Astrocyte of the cerebellum (primary cell): ENCODE data around the gene ZNF668.

Source experiments
- DNase-seq: peaks from one replicate; pipeline ENCODE4 v3.0.0-alpha.2; 2011; ENCODE audit warnings: low read depth
- H3K4me3 ChIP-seq: 2 replicates; pipeline ENCODE4 v1.5.1; 2011; ENCODE audit warnings: mild to moderate bottlenecking, low read depth, low read length, moderate library complexity
- in situ Hi-C: cut with HindIII; loops from 2 replicates; pipeline ENCODE4 v1.10.0; 2017; ENCODE audit warnings: low sequenced_read_pairs
- TF ChIP-seq, protein P1 (sequence below): IDR thresholded peaks from 2 replicates; pipeline ENCODE4 v1.5.1; 2012; ENCODE audit warnings: low read length, low read depth, moderate library complexity, mild to moderate bottlenecking; ENCODE audit errors: missing control alignments

ZNF668 gene

DNA sequence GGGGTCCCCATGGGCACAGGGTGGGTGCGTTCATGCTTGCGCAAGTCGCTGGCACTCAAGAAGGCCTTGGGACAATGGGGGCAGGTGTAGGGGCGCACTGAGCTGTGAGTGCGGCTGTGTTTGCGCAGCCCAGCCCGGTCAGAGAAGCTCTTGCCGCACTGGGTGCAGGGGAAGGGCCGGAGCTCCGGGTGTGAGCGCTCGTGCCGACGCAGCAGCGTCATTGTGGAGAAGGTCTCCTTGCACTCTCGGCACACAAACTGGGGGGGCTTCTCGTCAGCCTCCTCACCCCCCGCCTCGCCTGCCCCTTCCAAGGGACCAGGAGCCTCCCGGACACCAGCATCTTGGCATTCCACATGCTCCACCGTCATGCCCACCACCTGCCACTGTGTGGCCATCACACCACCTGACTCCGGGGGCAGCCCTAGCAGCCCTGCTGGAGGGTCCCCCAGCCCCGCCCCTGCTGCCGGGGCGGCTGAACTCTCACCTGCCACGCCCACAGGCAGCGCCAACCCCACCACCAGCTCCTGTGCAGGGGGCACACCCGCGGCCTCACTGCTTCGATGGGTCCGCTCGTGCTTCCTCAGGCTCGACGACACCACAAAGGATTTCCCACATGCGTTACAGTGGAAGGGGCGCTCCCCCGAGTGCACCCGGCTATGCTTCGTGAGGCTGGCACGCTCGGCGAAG is 12.8 kb downstream of the ZNF668 start:
- in situ Hi-C loops: loop anchor here (5.0 to 25.0 kb wide), 2 partner anchors 59 to 124 kb away; partner anchors contain the start of gene ORAI3
- no peak overlapping the region for H3K4me3 ChIP-seq
- DNase-seq: no peak
- TF ChIP-seq, protein P1, sequence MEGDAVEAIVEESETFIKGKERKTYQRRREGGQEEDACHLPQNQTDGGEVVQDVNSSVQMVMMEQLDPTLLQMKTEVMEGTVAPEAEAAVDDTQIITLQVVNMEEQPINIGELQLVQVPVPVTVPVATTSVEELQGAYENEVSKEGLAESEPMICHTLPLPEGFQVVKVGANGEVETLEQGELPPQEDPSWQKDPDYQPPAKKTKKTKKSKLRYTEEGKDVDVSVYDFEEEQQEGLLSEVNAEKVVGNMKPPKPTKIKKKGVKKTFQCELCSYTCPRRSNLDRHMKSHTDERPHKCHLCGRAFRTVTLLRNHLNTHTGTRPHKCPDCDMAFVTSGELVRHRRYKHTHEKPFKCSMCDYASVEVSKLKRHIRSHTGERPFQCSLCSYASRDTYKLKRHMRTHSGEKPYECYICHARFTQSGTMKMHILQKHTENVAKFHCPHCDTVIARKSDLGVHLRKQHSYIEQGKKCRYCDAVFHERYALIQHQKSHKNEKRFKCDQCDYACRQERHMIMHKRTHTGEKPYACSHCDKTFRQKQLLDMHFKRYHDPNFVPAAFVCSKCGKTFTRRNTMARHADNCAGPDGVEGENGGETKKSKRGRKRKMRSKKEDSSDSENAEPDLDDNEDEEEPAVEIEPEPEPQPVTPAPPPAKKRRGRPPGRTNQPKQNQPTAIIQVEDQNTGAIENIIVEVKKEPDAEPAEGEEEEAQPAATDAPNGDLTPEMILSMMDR: no peak

DNA sequence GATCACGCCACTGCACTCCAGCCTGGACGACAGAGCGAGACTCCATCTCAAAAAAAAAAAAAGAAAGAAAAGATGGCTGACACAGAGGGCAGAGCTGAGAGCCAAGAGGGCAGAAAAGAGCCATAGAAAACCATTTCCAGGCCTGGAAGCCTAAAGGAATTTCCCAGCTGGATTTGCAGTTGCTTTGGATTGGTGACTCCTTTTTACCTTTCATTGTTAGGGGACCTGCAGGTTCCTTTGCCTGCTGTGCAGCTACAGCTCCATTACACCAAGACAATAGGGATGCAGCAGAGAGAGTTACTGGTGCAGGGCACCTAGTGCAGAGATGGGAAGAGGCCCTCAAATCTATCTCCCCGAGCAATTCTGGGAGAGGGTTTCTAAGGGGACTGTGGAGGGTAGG is 18.4 kb downstream of the ZNF668 start:
- in situ Hi-C loops: loop anchor here (25.0 kb wide), 1 partner anchor 118 kb away; the partner anchor contains the start of gene ORAI3
- TF ChIP-seq, protein P1: no peak
- no peak overlapping the region for H3K4me3 ChIP-seq
- DNase-seq: no peak

DNA sequence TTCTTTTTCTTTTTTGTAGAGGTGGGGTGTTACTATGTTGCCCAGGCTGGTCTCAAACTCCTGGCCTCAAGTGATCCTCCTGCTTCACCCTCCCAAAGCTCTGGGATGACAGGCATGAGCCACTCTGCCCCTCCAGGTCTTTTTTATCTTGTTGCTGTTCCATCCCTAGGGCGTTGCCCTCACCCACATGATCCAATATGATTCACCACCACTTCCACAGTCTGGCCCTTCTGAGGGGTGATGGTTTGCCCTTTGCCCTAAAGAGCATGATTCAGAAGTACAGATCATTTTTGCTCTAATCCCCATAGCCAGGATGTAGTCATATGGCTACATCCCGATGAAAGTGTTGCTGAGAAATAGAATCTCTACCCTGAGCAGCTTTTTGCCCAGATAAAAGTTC is 21.9 kb downstream of the ZNF668 start:
- DNase-seq: peak; percentile 44
- in situ Hi-C loops: loop anchor here (25.0 kb wide), 1 partner anchor 115 kb away; the partner anchor contains the start of gene ORAI3
- H3K4me3 ChIP-seq: no peak overlapping the region
- TF ChIP-seq, protein P1: no peak

DNA sequence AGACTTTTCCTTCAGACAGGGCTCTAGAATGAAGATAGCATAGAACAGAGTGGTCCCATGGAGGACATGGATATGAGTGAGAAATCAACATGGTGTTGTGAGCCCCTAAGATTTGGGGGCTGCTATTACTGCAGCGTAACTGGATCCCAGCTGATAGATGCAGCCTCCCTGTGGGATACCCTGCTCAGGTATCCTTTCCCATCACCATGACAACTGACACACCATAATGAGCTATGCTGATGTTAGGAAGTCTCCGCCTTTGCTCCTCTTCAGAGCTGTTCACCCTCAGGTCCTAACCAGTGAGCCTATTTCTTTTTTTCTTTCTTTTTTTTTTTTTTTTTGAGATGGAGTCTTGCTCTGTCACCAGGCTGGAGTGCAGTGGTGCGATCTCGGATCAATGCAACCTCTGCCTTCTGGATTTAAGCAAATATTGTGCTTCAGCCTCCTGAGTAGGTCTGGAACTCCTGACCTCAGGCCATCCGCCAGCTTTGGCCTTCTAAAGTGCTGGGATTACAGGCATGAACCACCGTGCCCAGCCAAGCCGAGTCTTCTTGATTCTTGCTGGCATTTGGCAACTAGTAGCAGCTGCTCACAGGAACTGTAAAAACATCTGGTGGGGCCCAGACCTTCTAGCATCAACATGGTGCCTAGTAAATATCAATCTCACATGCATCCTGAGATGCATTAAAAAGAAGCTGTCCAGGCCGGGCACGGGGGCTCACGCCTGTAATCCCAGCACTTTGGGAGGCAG is 23.6 kb downstream of the ZNF668 start:
- H3K4me3 ChIP-seq: no peak overlapping the region
- DNase-seq: no peak
- in situ Hi-C loops: loop anchor here (25.0 kb wide), 1 partner anchor 113 kb away; the partner anchor contains the start of gene ORAI3
- TF ChIP-seq, protein P1: no peak

DNA sequence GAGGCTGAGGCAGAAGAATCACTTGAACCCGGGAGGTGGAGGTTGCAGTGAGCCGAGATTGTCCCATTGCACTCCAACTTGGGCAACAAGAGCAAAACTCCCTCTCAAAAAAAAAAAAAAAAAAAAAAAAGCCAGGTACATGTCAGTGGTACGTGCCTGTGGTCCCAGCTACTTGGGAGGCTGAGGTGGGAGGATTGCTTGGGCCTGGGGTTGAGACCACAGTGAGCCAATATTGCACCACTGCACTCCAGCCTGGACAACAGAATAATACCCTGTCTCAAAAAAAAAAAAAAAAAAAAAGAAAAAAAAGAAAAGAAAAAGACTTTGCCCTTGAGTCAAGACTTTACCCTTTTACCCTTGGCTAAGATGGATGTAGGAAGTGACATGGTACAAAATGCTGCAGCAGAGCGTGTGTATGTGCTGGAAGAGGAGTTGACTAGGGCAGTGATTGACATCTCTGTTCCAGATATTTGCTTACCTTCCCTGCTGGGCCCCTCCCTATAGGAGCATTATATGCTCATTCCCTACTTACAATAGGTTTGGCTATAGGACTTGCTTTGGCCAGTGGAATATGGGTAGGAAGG is 30.1 kb downstream of the ZNF668 start:
- TF ChIP-seq, protein P1: no peak
- in situ Hi-C loops: no loop called here
- no peak overlapping the region for H3K4me3 ChIP-seq
- no peak for DNase-seq

DNA sequence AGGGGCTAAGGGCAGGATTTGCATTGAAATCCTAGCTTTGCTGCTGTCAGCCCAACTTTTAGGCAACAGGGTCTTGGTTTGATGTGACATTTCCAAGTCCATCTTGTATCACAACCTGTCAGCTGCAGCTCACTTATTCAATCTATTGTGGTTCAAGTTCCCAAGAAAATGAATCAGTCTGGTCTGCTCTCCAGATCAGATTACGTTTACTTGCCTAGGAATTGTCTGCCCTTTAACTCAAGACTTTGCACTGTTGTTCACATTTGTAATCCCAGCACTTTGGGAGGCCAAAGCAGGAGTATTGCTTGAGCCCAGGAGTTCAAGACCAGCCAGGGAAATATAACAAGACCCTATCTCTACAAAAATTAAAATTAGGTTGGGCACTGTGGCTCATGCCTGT is 30.7 kb downstream of the ZNF668 start:
- in situ Hi-C loops: no loop called here
- no peak for DNase-seq
- no peak overlapping the region for H3K4me3 ChIP-seq
- TF ChIP-seq, protein P1: no peak
